Activated CD4-positive, alpha-beta T cell treated with anti-CD3 and anti-CD28 coated beads, Interleukin-2, amount 10 ng/mL, durations not matched to agents 7 days and 5 days (primary cell): ENCODE measurements around the gene CWC22. TPM values are rescaled to one million over a fixed set of nuclear protein-coding genes. Genes with fewer than 3 reads are reported as not detected.
"Not testable (repeated sequence)": the region's sequence is repeated elsewhere in the genome, so short reads cannot be mapped to it uniquely, and the experiment has no call there.

Experiments used
- CTCF ChIA-PET: fragments of 350-600 bp; sonication (Branson Sonifier 250); formaldehyde crosslinking; loops from one replicate; lab custom pipeline; 2021; ENCODE audit warnings: antibody characterized with exemption; lab: Charles Lee
- POLR2A ChIA-PET: fragments of 350-600 bp; sonication (Branson Sonifier 250); formaldehyde crosslinking; loops from one replicate; lab custom pipeline; 2021; ENCODE audit warnings: antibody characterized with exemption; lab: Charles Lee
- DNase-seq: peaks from one replicate; pipeline ENCODE4 v3.0.0-alpha.2; 2020
- H3K27ac Mint-ChIP-seq: one replicate; pipeline ENCODE4 v1.8.0; 2021; ENCODE audit warnings: mild to moderate bottlenecking, moderate library complexity, mixed read lengths
- H3K27me3 Mint-ChIP-seq: one replicate; pipeline ENCODE4 v1.8.0; 2021; ENCODE audit warnings: mixed read lengths
- H3K36me3 Mint-ChIP-seq: one replicate; pipeline ENCODE4 v1.8.0; 2021; ENCODE audit warnings: low read depth, mixed read lengths
- H3K4me1 Mint-ChIP-seq: one replicate; pipeline ENCODE4 v1.8.0; 2021; ENCODE audit warnings: mixed read lengths
- H3K4me3 Mint-ChIP-seq: one replicate; pipeline ENCODE4 v1.8.0; 2021; ENCODE audit warnings: mild to moderate bottlenecking, moderate library complexity, mixed read lengths
- H3K9me3 Mint-ChIP-seq: one replicate; pipeline ENCODE4 v1.8.0; 2021; ENCODE audit warnings: mixed read lengths
- total RNA-seq, 2 experiments: library from RNA; stranded (reverse); gene quantifications; one replicate each; pipeline ENCODE4 v1.2.3, GENCODE V29; 2021

Gene CWC22
- total RNA-seq, 2 experiments from 2014 or later: 21.9 to 24.0 TPM

DNA sequence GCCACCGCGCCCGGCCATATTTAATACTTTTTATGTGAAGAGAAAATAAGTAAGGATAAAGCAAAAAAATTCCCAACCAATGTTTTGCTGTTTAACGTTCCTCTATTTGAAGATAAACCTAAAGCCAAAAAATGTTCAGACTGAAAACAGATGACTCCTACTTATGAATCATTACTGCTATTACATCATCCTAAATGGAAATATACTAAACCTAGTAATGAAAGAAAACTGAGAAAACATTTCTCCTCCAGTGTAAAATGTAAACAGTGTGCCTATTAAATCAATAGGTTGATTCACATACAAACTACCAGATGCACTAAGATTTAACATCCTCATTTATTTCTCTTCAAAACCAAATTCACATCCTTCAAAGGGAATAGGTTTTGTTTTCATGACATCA, 43.5 kb downstream of the CWC22 start:
- no peaks in the 10 kb centered on the region for H3K4me1 Mint-ChIP-seq
- H3K4me3 Mint-ChIP-seq: no peak overlapping the region
- no peak for DNase-seq
- peaks cover 33% of the 10 kb centered on the region for H3K36me3 Mint-ChIP-seq
- no peaks in the 10 kb centered on the region for H3K27me3 Mint-ChIP-seq
- ChIA-PET CTCF (no interaction called here), POLR2A (interaction anchor here (0.6 kb wide), 1 partner anchor 41 kb away, joined by 4 read pairs; no protein-coding TSS in a partner anchor)
- H3K27ac Mint-ChIP-seq: no peak overlapping the region
- H3K9me3 Mint-ChIP-seq: no peaks in the 10 kb centered on the region

DNA sequence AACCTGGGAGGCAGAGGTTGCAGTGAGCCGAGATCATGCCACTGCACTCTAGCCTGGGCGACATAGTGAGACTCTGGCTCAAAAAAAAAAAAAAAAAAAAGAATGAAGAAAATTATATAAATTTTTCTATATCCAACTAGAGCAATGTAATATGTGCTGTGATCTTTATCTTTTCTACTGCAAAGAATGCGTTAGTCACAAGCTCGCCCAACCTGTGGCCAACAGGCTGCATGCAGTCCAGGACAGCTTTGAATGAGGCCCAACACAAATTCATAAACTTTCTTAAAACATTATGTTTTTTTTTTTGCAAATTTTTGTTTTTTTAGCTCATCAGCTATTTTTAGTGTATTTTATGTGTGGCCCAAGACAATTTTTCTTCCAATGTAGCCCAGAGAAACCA, 48.8 kb downstream of the CWC22 start:
- H3K27me3 Mint-ChIP-seq, H3K4me1 Mint-ChIP-seq, H3K9me3 Mint-ChIP-seq, H3K27ac Mint-ChIP-seq, POLR2A ChIA-PET, H3K4me3 Mint-ChIP-seq, DNase-seq: not testable (repeated sequence)
- peaks cover 12% of the 10 kb centered on the region for H3K36me3 Mint-ChIP-seq
- CTCF ChIA-PET: interaction anchor here (0.6 kb wide), 1 partner anchor 1004 kb away, joined by 6 read pairs; no protein-coding TSS in a partner anchor

DNA sequence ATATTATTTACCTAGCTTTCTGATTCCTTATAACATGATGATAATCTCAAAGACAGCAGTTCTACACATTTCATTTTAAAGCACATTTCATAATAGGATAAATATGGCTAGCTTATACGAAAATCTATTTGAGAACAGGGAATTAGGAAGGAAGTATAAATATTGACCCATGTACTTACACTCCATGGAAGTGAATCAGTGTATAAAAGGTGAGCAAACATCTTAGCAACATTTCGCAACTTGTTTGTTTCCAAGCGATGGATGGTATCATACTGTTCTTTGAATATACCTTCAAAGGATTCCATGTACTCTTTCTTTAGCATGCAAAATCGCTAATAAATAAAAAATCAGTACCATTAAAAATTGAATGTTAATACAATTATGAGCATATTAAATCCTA, 53.1 kb downstream of the CWC22 start:
- CTCF ChIA-PET: no interaction called here
- Mint-ChIP-seq H3K27me3 (no peaks in the 10 kb centered on the region), H3K9me3 (no peaks in the 10 kb centered on the region), H3K4me3 (no peak overlapping the region), H3K27ac (no peak overlapping the region), H3K36me3 (peaks cover 26% of the 10 kb centered on the region), H3K4me1 (no peaks in the 10 kb centered on the region)
- DNase-seq: no peak
- POLR2A ChIA-PET: no interaction called here

DNA sequence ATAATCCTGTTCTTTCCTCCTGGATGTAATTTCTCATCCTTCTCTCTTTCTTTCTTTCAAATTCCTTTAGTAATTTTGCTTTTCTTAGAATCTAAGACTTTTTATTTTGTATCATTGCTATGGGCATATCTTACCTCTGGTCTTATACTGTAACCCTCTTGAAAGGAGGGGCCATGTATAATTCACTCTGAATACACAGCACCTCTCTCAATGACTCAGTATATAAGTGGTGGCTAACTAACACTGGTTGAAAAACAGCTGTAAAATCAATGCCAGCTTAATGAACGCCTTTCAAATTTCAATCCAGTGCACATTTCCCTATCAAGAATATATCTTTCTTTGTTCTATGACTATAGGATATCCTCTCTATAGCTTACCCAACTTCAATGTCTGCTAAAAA, 53.7 kb downstream of the CWC22 start:
- Mint-ChIP-seq H3K4me3 (no peak overlapping the region), H3K27me3 (no peaks in the 10 kb centered on the region), H3K4me1 (no peaks in the 10 kb centered on the region), H3K36me3 (peaks cover 32% of the 10 kb centered on the region), H3K27ac (no peak overlapping the region), H3K9me3 (no peaks in the 10 kb centered on the region)
- POLR2A ChIA-PET: no interaction called here
- DNase-seq: no peak
- CTCF ChIA-PET: no interaction called here

DNA sequence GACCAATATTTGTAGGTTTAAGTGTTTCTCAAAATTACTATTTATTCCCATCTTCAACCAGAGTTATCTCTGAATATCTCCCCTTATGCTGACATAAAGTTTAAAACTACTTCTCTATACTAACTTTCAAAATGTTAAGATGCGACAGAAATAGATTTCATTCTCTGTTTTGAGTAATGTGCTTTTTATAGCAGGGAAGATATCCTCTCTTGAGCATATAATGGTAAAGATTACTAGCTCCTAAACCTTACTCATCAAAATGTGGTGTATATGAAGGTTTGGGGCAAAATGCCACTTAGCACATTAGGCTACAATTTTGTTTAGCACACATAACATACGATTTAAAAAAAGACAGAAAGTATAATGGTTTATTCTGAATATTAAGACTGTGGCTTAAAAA, 54.4 kb downstream of the CWC22 start:
- H3K4me1 Mint-ChIP-seq: no peaks in the 10 kb centered on the region
- no peaks in the 10 kb centered on the region for H3K27me3 Mint-ChIP-seq
- CTCF ChIA-PET: no interaction called here
- no peak for DNase-seq
- peaks cover 37% of the 10 kb centered on the region for H3K36me3 Mint-ChIP-seq
- H3K9me3 Mint-ChIP-seq: no peaks in the 10 kb centered on the region
- POLR2A ChIA-PET: no interaction called here
- no peak overlapping the region for H3K4me3 Mint-ChIP-seq
- no peak overlapping the region for H3K27ac Mint-ChIP-seq

DNA sequence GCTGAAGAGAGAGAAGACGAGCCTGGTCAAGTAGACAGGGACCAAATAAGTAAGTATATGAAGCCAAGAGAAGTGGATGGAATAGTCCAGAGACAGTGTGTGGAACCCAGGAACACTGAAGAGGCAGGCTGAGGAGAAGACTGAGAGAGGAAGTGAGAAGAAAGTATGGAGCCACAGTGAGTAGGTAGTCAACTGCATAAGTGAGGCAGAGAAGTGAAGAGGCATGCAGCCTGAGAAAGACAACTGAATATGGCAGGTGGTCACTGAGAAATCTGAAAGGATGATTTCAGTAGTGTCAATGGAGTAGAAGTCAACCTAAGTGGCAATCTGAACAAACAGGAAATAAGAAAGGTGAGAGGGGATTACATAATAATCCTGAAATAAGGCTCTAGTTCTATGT, 55.4 kb downstream of the CWC22 start:
- ChIA-PET CTCF (no interaction called here), POLR2A (no interaction called here)
- Mint-ChIP-seq H3K4me3 (no peak overlapping the region), H3K36me3 (peaks cover 37% of the 10 kb centered on the region), H3K9me3 (no peaks in the 10 kb centered on the region), H3K27ac (no peak overlapping the region), H3K4me1 (no peaks in the 10 kb centered on the region), H3K27me3 (no peaks in the 10 kb centered on the region)
- DNase-seq: no peak

DNA sequence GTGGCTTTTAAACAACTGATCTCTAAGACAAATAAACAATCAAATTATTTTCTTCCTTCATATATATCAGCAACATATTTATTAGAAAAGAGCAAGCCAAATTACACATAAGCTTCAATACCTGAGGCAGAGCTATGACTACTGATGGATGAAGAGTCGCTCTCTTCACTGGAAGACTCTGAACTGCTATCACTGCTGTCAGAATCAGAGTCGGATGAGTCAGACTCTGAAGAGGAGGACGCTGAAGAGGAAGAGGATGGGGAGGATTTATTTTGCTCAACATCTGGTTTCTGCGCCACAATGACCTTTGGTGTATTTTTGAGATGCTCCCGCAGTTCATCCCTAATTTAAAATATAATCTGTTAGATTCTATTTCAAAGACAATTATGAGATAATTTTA, 56.7 kb downstream of the CWC22 start:
- CTCF ChIA-PET: no interaction called here
- peaks cover 39% of the 10 kb centered on the region for H3K36me3 Mint-ChIP-seq

DNA sequence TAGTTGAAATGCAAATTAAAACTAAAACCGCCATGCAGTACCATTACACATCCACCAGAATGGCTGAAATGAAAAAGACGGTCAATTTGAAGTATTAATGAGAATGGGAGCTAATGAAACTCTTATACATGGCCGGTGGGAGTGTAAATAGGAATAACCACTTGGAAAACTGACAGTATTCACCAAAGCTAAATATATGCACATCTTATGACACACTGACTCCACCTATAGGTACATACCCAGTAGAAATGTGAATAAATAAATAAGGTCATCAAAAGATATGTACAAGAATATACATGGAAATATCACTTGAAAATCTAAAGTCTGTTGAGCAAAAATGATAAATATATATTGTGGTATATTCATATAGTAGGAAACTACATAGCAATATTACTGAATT, 57.7 kb downstream of the CWC22 start:
- H3K9me3 Mint-ChIP-seq: no peaks in the 10 kb centered on the region
- no peak overlapping the region for H3K27ac Mint-ChIP-seq
- peaks cover 43% of the 10 kb centered on the region for H3K36me3 Mint-ChIP-seq
- POLR2A ChIA-PET: no interaction called here
- CTCF ChIA-PET: no interaction called here
- no peak overlapping the region for H3K4me3 Mint-ChIP-seq
- no peaks in the 10 kb centered on the region for H3K27me3 Mint-ChIP-seq
- H3K4me1 Mint-ChIP-seq: no peaks in the 10 kb centered on the region
- no peak for DNase-seq

More for the DNA sequence above, 56.7 kb downstream of the CWC22 start:
- Mint-ChIP-seq H3K9me3 (no peaks in the 10 kb centered on the region), H3K27me3 (no peaks in the 10 kb centered on the region), H3K4me3 (no peak overlapping the region), H3K27ac (no peak overlapping the region), H3K4me1 (no peaks in the 10 kb centered on the region)
- no peak for DNase-seq
- POLR2A ChIA-PET: no interaction called here

DNA sequence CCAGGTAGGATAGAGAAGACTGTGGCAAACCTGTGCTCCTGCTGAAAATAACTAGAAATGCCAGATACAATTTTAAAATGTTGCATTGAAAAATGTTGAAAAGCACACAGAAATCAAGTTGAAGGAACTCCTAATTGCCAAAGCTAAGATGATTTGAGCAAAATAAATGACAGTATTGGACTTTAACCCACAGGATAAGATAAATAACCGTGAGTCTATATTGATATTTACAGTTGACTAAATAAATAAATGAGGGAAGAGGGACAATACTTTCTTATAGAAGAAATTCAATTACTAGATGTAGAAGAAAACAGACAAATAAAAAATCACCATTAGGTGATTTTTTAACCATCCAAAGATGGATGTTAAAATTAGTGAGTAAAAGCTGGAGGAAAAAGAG, 59.0 kb downstream of the CWC22 start:
- no peak for DNase-seq
- Mint-ChIP-seq H3K4me3 (no peak overlapping the region), H3K27me3 (no peaks in the 10 kb centered on the region), H3K9me3 (no peaks in the 10 kb centered on the region), H3K27ac (no peak overlapping the region), H3K36me3 (peaks cover 39% of the 10 kb centered on the region), H3K4me1 (no peaks in the 10 kb centered on the region)
- CTCF ChIA-PET: interaction anchor here (1.1 kb wide), 1 partner anchor 12 kb away, joined by 3 read pairs; no protein-coding TSS in a partner anchor
- POLR2A ChIA-PET: no interaction called here

DNA sequence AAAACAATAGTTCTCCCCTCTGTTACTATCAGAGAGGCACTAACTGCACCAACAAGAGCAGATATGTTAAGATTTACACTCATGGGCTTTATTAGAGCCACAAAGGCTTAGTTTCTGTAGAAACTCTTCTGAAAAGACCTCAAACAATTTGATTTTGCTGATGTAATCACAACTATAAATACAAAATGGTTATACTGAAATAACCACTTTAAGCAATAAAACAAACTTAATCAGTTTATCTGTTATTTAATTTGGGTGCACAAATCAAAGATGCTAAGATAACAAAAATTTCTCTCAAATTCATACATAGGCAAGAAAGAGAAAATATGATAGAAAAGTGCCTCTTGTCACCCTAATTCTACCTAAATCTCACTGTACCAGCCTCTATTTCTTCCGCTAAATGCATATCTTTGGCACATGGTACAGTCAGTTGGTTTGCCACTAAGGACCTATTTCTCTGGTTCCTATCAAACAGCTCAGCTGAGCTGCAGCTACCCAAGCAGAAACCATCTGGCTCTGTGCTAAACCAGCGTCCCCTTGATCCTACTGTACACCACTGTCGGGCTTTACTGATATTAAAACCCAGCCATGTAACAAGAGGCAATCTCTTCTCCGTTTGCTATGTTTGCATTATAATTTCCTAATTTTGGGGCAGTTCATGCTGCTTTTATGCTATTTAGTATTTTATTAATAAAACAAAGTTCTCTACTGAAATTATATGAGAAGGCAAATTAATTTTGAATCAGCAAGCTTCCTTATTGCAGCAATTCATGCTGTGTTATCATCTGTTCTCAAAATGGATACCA, 60.1 kb downstream of the CWC22 start:
- Mint-ChIP-seq H3K27me3 (no peaks in the 10 kb centered on the region), H3K9me3 (no peaks in the 10 kb centered on the region), H3K4me3 (no peak overlapping the region), H3K36me3 (peaks cover 37% of the 10 kb centered on the region), H3K4me1 (no peaks in the 10 kb centered on the region), H3K27ac (no peak overlapping the region)
- CTCF ChIA-PET: interaction anchor here (1.1 kb wide), 1 partner anchor 11 kb away, joined by 3 read pairs; no protein-coding TSS in a partner anchor
- DNase-seq: no peak
- POLR2A ChIA-PET: no interaction called here

DNA sequence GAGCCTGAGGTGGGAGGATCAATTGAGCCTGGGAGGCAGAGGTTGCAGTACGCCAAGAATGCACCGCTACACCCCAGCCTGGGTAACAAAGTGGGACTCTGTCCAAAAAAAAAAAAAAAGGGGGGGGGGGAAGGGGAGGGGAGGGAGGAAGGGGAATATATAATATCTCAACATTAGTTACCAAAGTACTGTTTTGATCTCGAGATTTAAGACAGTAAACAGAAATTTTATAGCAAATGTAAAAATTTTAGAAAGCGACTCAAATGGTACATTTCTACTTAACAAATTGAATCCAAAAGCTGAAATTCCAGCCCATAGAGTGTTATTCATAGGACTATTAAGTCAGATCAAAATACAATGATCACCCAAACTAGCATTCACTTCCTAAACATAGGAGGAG, 60.8 kb downstream of the CWC22 start:
- Mint-ChIP-seq H3K4me3 (no peak overlapping the region), H3K4me1 (no peaks in the 10 kb centered on the region), H3K27me3 (no peaks in the 10 kb centered on the region), H3K36me3 (peaks cover 32% of the 10 kb centered on the region), H3K9me3 (no peaks in the 10 kb centered on the region), H3K27ac (no peak overlapping the region)
- CTCF ChIA-PET: no interaction called here
- no peak for DNase-seq
- POLR2A ChIA-PET: no interaction called here

DNA sequence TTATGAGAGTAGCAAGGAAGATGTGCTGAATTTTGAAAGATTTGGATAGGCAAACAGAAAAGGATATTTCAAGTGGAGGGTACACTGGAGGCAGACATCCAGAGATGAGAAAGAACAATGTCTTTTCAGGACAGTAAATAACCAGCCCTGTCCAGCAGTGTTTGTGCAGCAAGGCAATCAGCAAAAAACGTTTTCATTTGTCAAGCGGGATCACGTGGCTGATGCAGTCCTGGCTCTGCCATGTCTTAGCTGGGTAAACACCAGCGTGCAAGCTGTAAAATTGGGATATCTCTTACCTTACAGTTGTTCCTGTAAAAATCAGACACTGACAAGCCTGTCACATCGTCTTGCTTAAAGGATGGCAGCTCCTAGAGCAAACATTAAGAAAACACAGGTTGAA, 67.8 kb downstream of the CWC22 start:
- H3K9me3 Mint-ChIP-seq: no peaks in the 10 kb centered on the region

DNA sequence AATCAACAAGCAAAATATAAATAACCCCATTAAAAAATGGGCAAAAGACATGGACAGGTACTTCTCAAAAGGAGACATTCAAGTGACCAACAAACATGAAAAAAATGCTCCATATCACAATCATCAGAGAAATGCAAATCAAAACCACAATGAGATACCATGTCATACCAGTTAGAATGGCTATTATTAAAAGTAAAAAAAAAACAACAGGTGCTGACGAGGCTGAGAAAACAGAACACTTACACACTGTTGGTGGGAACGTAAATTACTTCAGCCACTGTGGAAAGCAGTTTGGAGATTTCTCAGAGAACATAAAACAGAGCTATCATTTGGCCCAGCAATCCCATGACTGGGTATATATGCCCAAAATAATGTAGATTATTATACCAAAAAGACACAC, 69.1 kb downstream of the CWC22 start:
- ChIA-PET CTCF (no interaction called here), POLR2A (interaction anchor here (0.5 kb wide), 1 partner anchor 835 kb away, joined by 4 read pairs; no protein-coding TSS in a partner anchor)
- Mint-ChIP-seq H3K4me1 (no peaks in the 10 kb centered on the region), H3K36me3 (no peaks in the 10 kb centered on the region), H3K27ac (no peak overlapping the region), H3K9me3 (no peaks in the 10 kb centered on the region), H3K4me3 (no peak overlapping the region), H3K27me3 (no peaks in the 10 kb centered on the region)
- DNase-seq: no peak

More for the DNA sequence above, 67.8 kb downstream of the CWC22 start:
- H3K4me1 Mint-ChIP-seq: no peaks in the 10 kb centered on the region
- CTCF ChIA-PET: no interaction called here
- POLR2A ChIA-PET: no interaction called here
- H3K4me3 Mint-ChIP-seq: no peak overlapping the region
- H3K36me3 Mint-ChIP-seq: peaks cover under 1% of the 10 kb centered on the region
- no peaks in the 10 kb centered on the region for H3K27me3 Mint-ChIP-seq
- DNase-seq: no peak
- H3K27ac Mint-ChIP-seq: no peak overlapping the region
